Measurements from ENCODE around the gene PLEKHG2.

GRCh38 chr19:39415111-39416046 lies 2.9 kb downstream of the PLEKHG2 start:
- no peak for TF ChIP-seq POLR2A (IDR thresholded peaks at IDR 0.05)
- TF ChIP-seq CTCF (IDR thresholded peaks at IDR 0.05): no peak
- no peak for TF ChIP-seq POLR2AphosphoS5 (IDR thresholded peaks at IDR 0.05)
